ENCODE results near the gene ADIRF. TPM values are rescaled to one million over a fixed set of nuclear protein-coding genes. Genes with fewer than 3 reads are reported as not detected.

ADIRF gene
- total and polyA plus RNA-seq, 10 of the 15 experiments (the other 5 are each of a cell fraction or from before 2014, with no cell fraction given), result 0.12 to 2.5 (median 0.70) TPM; not detected in 2

GRCh38 chr10:86958901-86959736 is 9.2 kb upstream of the ADIRF start:
- WGBS (ENCODE audit: insufficient coverage, insufficient replicate concordance, low lambda C conversion rate, missing lambda C conversion rate), result 42% methylated on average over 15 of the region's 16 CpGs
- ChIA-PET SMC1A (ENCODE audit: uncharacterized antibody, unreplicated experiment) (no interaction called here), CTCF (interaction anchor here (0.7 to 2.2 kb wide), 6 partner anchors 11 to 269 kb away, joined by 3 to 6 read pairs (median 4); no protein-coding TSS in a partner anchor), RAD21 (ENCODE audit: unreplicated experiment) (no interaction called here), POLR2A (interaction anchor here (1.4 kb wide), 1 partner anchor 12 kb away, joined by 3 read pairs; no protein-coding TSS in a partner anchor)
- H3K4me1 ChIP-seq (ENCODE audit: control insufficient read depth, insufficient read depth, low read length), result peaks cover 16% of the 10 kb centered on the region
- intact Hi-C loops (cut with micrococcal nuclease; ENCODE audit: unreplicated experiment), result no loop called here
- H3K9me3 ChIP-seq (replicated peaks; ENCODE audit: control insufficient read depth, insufficient read depth, low read length), result no peaks in the 10 kb centered on the region
- no peak overlapping the region for H2AFZ ChIP-seq (ENCODE audit: control insufficient read depth, low read depth, low read length)
- H3K79me2 ChIP-seq (ENCODE audit: control insufficient read depth, insufficient read depth, low read length), result no peaks in the 10 kb centered on the region
- no TSS peak for BruUV-seq (replicated peaks)
- ATAC-seq (no peak), FAIRE-seq (no peak), DNase-seq (ENCODE audit: low read depth, low spot score) (no peak)
- H4K20me1 ChIP-seq (ENCODE audit: control insufficient read depth, insufficient read depth), result no peaks in the 10 kb centered on the region
- no peaks in the 10 kb centered on the region for H3K27me3 ChIP-seq (replicated peaks in 1 of 2; ENCODE audit: control insufficient read depth in 2 of 2, insufficient read depth in 2 of 2, low read length in 1 of 2)
- H3K27ac ChIP-seq (ENCODE audit: control insufficient read depth, insufficient read depth), result no peak overlapping the region
- in situ Hi-C loops (cut with MboI), result no loop called here
- H3K4me3 ChIP-seq, result no peak overlapping the region
- H3K9ac ChIP-seq (ENCODE audit: control insufficient read depth, insufficient read depth, low read length), result no peak overlapping the region
- no peak for TF ChIP-seq ZNF622 (IDR thresholded peaks at IDR 0.05)
- TF ChIP-seq NFIC (IDR thresholded peaks at IDR 0.05; ENCODE audit: low read depth, low read length), result no peak
- TF ChIP-seq IKZF1 (conservative IDR thresholded peaks at IDR 0.05), result no peak
- TF ChIP-seq SKIL (IDR thresholded peaks at IDR 0.05; ENCODE audit: low read depth, poor library complexity, severe bottlenecking), result no peak
- no peak for TF ChIP-seq SMARCA5 (IDR thresholded peaks at IDR 0.05)
- no peak for TF ChIP-seq NBN (IDR thresholded peaks at IDR 0.05)
- TF ChIP-seq JUND (IDR thresholded peaks at IDR 0.05; ENCODE audit: low read depth, low read length), result no peak
- TF ChIP-seq BACH1 (IDR thresholded peaks at IDR 0.05; ENCODE audit: borderline replicate concordance), result no peak
- TF ChIP-seq MYC (IDR thresholded peaks at IDR 0.05; ENCODE audit: insufficient read depth, insufficient read length, insufficient replicate concordance, low read length, severe bottlenecking), result no peak
- no peak for TF ChIP-seq ZNF207 (IDR thresholded peaks at IDR 0.05; ENCODE audit: borderline replicate concordance)
- no peak for TF ChIP-seq POLR2A (IDR thresholded peaks at IDR 0.05; ENCODE audit: low read depth, low read length)
- TF ChIP-seq MTA2 (IDR thresholded peaks at IDR 0.05; ENCODE audit: low read depth), result no peak
- no peaks in the 10 kb centered on the region for H3K36me3 ChIP-seq (ENCODE audit: control insufficient read depth in 2 of 2, insufficient read depth in 2 of 2, low read length in 1 of 2)
- H3K4me2 ChIP-seq (ENCODE audit: control insufficient read depth, insufficient read depth), result no peak overlapping the region

All from GM12878 (cell line).